ENCODE measurements around the gene RNF145.

RNF145 gene

DNA sequence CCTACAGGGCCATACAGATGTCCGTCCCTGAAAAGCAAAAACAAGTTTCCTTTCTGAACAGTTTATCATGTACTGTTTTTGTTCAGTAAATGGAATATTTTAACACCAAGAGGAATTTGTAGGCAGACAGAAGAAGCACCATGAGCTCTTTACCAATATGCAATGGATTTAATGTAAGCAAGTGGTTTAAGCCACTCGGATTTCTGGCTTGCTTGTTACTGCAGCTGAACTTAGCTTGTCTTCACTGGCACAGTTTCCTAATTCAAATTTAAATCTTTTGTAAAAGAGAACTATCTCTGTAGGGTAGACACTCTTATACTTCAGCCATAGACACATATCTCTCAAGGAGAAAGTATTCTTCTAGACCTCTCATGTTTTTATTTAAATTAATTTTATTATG lies 96.9 kb downstream of the RNF145 start:
- DNase-seq (ENCODE audit: low spot score), result no peak

Data from iPS-NIHi11 (cell line).